HG03095 (cell line): ENCODE data around the gene MTTP.

ENCODE experiments used
- ATAC-seq: cut with Tn5 transposase; IDR thresholded peaks from one replicate; pipeline ENCODE4 v1.9.1; 2021; ENCODE audit warnings: moderate library complexity; ENCODE audit not compliant: unreplicated experiment

MTTP gene

GRCh38 chr4:99637174-99637573, 62.5 kb downstream of the MTTP start:
- no peak for ATAC-seq

- no peak for ATAC-seq
Observed at GRCh38 chr4:99640676-99641075, 66.1 kb downstream of the MTTP start.

DNA sequence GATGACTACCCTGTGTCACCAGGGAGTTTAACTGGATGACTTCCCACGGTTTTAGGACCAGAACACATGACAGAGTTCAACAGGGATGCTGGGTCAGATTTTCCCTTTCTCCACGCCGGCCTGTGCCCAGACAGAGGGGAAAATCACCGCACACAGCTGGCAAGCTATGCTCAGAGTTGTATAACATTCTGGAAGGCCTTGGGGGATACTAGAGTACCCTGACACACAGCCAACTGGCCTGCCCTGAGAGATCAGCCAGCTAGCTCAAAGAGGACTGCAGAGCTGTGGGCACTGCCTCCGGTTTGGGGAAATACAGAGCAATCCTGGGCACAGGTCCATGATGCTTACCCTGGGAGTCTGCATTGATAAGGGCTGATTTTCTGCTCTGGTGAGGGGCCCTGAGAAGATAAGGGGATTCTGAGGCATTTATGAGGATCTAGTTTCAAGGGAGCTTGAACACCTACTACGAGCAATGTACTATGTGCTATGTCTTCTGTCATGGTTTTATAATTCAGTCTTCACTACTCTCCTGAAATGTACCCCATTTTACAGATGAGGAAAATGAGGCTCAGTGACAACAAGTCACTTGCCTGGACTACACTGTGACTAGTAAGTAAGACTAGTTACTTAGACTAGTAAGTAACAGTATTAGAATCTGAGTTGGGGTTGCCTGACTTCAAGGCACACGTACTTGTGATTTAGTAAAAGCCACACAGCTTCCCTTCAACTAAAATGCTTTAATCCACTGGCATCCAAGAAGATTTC, 68.3 kb downstream of the MTTP start:
- no peak for ATAC-seq

GRCh38 chr4:99644453-99644852, 69.8 kb downstream of the MTTP start:
- ATAC-seq = no peak

- ATAC-seq = no peak
Observed at GRCh38 chr4:99645036-99645435, 70.4 kb downstream of the MTTP start.

DNA sequence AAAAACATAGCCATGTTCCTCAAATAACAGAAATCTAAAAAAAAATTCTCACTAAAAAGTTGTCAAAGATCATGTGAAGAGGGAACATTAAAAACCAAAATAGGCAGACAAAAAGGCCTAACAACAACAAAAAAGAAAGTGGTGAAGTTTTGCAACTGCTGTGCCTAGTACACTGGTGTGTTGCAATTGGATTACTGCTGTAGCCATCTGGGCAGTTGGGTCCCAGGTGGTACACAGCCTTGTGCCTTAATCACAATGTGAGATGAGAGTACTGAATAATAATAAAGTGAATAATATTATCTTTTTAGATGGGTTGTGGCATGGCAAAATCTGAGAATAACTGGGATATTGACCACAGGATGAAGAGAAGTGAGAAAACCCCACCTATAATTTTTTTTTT, 71.0 kb downstream of the MTTP start:
- no peak for ATAC-seq

DNA sequence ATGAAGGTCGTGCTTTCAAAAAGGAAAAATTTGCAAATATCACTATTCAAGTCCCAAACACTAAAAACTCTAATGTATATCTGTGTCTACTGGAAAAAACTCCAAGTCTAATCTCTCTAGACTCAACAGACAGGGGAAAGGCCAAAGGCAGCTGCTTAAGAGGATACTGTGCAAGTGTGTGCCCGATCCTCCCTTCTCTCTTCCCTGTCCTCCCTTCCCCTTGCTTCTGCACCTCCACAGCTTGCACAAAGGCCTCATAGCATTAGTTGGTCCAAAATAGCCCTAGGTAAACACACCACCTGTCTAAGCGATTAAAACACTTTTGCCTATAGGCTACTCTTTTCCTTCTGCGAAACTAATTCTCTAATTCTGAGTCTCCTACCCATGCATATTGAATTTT, 72.4 kb downstream of the MTTP start:
- no peak for ATAC-seq

DNA sequence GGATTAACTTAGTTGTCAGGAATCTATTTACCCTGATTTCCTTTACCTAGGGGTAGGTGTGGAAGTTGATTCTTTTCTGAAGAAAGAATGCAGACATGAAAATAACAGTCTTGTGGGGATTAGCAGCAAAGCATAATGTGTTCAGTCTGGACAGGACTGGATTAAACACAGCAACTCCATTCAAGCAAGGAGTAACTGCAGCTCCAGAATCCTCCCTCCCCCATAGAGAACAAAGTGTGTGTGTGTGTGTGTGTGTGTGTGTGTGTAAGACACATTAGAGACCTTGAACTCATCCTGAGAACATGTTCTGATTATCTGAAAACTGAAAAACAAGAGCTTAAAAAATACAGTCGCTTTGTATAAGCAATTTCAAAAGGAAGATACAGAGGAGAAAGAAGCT, 73.7 kb downstream of the MTTP start:
- ATAC-seq = no peak

GRCh38 chr4:99649208-99649607, 74.6 kb downstream of the MTTP start:
- ATAC-seq = no peak

DNA sequence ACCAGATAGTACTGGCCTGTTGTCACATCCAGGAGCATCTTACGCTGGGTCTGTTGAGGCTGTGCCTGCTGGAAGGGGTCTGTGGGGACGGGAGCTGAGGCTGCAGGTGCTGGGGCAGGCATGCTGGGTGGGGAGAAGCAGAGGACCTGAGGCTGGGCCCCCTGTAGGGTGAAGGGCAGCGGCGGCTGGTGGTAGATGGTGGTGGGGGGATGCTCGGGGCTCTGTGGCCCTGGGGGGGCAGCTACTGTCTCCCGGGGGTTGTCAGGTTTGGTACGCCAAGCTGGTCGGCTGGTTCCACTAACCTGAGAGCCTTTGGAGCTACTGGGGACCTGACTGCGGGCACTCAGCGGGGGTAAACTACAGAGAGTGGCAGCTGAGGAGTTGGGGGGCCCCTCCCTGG, 75.2 kb downstream of the MTTP start:
- no peak for ATAC-seq

DNA sequence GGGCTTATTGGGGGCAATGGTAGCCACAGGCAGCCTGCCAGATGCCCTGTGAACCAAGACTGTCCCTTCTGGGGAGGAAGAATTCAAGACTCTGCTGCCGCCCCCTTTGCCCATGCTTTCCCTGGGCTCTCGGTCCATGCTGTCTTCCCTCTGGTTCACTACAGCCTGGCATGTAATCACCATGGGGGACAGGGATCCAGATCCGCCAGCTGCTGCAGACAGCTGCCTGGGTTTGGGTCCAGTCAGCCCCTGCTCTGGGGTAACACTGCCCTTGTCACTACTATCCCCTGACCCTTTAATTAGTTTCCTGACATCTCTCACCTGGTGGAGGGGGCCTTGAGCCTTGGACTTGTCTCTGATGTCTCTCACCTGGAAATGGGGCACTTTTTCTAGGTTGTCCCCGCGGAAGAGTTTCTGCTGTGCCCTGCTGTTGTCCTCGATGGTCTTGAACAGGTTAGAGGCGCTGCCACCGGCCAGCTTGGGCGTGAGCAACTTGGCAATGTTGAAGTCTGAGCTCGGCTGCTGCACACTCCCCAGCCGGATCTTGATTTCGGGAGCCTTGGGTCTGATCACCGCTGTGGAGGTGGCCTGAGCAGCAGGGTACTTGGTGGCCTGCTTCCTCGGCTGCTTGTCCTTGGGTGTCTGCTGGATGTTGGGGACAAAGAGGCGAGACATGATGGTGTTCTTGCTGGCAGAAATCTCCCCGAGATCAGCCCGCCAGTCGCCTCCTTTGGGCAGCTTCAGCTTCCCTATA, 76.6 kb downstream of the MTTP start:
- no peak for ATAC-seq

GRCh38 chr4:99651811-99652485, 77.3 kb downstream of the MTTP start:
- no peak for ATAC-seq

DNA sequence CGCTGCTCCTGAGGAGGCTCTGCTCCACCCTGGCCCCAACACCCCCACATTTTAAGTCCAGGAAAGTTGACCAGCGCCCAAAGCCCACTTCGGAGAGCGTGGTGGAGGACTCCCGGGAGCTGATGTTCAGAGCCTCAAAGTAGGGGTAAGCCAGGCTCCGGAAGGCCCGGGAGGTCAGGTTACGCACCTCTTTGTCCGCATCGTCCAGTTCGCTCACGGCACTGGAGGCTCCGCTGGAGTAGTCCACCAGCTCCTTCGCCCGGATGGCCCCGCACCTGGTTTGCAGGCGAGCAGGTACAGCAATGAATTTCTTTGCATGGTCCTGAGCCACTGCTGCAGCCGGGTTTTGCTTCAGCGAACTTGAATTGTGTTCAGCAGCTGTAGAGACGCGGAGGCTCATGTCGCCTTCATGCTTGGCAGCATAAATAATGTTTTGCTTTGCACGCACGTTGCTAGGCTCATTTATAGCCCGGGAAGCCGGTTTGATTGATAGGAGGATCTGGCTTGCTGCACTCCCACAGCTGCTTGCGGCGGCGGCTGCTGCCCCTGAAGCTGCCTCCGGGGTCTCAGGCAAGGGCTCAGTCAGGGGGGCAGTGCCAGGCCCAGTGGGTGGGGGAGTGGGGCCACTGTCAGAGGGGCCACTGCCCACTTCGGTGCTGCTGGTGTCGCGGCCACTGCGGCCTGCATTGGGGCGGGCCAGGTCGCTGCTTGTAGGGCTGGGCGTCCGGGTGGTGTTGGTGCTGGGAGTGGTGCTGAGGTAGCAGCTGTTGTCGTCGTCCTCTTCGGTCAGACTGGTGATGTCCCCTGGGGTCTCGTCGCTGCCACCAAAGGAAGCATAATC, 78.2 kb downstream of the MTTP start:
- ATAC-seq = no peak

GRCh38 chr4:99653916-99654315, 79.3 kb downstream of the MTTP start:
- no peak for ATAC-seq

GRCh38 chr4:99654361-99654761, 79.7 kb downstream of the MTTP start:
- no peak for ATAC-seq

GRCh38 chr4:99655308-99656081, 80.9 kb downstream of the MTTP start:
- ATAC-seq = no peak

DNA sequence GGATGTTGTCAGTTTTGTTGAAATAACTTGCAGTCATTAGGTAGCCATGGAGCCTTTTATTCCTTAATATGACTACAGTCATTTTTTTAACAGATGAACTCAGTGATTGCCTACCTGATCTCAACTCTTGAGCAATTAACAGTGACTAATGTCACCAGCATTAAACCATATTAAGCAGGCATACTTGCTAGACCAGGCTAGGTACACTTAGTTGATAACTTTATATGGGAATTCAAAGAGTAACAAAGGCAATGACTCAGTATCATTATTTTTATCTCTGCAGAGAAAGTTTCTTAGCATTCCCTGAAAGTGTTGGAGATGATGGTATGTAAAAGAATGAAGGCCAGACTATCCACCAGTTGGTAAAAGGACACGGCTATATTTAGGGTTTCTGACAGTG, 83.2 kb downstream of the MTTP start, which contains the start of gene C4orf54:
Gene C4orf54 (minus strand): TSS at position 31 of the 400 bp plus-strand sequence. CDS start 3,180 bp downstream, outside the sequence.
- no peak for ATAC-seq

GRCh38 chr4:99658666-99659065, 84.0 kb downstream of the MTTP start:
- no peak for ATAC-seq

DNA sequence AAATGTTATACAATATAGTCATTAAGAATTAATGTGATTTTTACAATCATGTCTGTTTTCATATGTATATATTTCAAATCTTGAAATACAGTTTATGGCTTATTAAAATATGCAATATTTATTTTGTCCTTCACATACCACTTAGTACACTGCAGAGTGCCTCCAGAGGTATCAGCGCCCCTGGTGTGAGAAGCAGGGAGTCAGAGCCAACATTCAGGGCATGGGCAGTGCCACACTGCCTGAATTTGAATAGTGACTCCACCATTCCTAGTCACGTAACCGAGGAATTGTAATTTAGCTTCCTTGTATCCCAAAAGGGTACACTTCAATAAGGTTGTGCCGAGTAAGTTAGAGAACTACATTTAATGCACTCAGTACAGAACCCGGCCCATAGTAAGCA, 87.3 kb downstream of the MTTP start:
- no peak for ATAC-seq

GRCh38 chr4:99664716-99665115, 90.1 kb downstream of the MTTP start:
- ATAC-seq = no peak
